GM19328 (cell line): ENCODE data around the gene ARMC2.

Experiments used
- ATAC-seq: cut with Tn5 transposase; IDR thresholded peaks from one replicate; pipeline ENCODE4 v1.9.1; 2021; ENCODE audit warnings: mild to moderate bottlenecking, moderate library complexity; ENCODE audit not compliant: unreplicated experiment

Gene ARMC2

GRCh38 chr6:109009236-109009961 is 161.2 kb downstream of the ARMC2 start:
- ATAC-seq = peak; percentile 96

GRCh38 chr6:109009962-109010704 is 161.9 kb downstream of the ARMC2 start:
- ATAC-seq = no peak

- no peak for ATAC-seq
Measured at GRCh38 chr6:109010705-109011102, 162.5 kb downstream of the ARMC2 start.

- ATAC-seq = no peak
Measured at GRCh38 chr6:109013656-109014305, 165.6 kb downstream of the ARMC2 start.

- no peak for ATAC-seq
Measured at GRCh38 chr6:109014606-109015005, 166.4 kb downstream of the ARMC2 start.

- ATAC-seq = no peak
Measured at GRCh38 chr6:109015176-109015575, 167.0 kb downstream of the ARMC2 start.

GRCh38 chr6:109019911-109020310 is 171.7 kb downstream of the ARMC2 start:
- ATAC-seq = no peak

- no peak for ATAC-seq
Measured at GRCh38 chr6:109021870-109022269, 173.6 kb downstream of the ARMC2 start.

- ATAC-seq = no peak
Measured at GRCh38 chr6:109023356-109023925, 175.2 kb downstream of the ARMC2 start.
